ENCODE results near the gene CDK11A.
"Not testable (repeated sequence)": the region's sequence is repeated elsewhere in the genome, so short reads cannot be mapped to it uniquely, and the experiment has no call there.

CDK11A gene

DNA sequence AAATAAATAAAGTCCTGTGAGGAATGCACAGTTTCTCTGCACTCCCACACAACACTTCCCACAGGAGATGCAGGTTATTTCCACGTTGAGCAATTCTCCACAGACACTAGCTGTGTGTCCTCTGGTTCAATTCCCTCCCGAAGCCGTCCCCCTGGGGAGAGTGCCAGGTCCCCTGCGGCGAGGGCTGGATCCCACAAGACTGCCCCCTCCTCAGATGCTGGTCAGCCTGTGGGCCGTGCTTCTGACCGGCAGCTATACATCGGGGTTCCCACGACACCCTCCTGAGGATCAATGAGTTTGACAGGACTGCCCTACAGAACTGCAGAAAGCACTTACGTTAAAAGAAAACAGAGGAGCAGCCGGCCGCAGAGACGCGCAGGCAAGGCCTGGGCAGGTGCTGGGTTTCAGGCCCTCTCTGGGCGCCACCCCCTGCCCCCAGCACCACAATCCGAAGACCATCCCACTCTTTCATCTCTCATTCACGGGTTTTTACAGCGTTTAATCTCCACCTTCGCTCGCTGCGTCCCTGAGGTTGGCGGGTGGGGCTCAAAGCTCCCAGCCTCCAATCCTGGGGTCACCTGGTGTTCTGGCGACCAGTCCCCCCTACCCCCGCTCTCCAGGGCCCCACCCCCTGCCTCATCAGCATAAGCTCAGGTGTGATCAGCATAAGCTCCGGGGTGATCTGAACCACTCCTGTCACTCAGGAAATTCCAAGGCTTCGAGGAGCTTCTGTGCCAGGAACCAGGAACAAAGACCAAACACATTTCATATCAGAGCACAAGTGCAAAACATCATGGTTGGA, 40.9 kb downstream of the CDK11A start:
- no peak for DNase-seq

DNA sequence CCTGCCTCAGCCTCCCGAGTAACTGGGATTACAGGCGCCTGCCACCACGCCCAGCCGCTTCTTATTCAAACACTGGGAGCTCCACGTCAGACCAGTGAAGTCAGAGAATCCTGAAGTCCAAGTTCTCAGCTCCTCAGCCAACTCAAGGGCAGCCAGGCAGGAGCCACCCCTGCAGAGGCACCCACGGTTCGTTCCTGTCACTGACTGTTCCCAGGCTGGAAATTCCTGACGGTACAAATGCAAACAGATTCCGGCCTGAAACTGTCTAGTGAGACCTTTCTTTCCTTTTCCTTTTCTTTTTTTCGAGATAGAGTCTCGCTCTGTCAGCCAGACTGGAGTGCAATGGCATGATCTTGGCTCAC, 43.3 kb downstream of the CDK11A start:
- DNase-seq, result no peak

DNA sequence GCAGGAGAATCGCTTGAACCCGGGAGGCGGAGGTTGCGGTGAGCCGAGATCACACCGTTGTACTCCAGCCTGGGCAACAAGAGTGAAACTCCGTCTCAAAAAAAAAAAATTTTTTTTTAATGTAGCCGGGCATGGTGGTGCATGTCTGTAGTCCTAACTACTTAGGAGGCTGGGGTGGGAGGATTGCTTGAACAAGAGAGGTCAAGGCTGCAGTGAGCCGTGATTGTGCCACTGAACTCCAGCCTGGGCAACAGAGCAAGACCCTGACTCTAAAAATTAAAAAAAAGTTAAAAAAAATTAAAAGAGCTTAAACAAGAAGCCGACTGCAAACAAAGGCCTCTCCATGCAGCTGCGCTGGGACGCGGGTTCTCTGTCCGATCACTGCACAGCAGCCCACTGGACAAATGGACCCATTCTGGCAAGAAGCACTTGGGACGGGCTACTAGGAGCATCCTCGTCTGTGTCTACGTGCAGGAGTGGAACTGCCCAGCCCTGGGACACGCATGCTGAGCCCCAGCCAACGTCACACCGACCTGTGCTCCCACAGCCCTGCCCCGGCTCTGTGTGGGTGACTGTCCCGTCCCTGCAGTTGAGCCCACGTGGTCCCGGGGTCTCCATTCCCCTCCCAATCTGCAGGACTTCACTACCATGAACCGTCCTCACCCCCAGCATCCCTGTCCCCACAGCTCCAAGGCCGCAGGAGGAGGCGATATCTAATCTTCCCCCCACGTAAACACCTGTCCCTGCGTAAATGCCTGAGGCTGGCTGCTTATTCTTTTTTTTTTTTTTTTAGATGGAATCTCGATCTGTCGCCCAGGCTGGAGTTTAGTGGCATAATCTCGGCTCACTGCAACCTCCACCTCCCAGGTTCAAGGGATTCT, 43.9 kb downstream of the CDK11A start:
- DNase-seq, result no peak

DNA sequence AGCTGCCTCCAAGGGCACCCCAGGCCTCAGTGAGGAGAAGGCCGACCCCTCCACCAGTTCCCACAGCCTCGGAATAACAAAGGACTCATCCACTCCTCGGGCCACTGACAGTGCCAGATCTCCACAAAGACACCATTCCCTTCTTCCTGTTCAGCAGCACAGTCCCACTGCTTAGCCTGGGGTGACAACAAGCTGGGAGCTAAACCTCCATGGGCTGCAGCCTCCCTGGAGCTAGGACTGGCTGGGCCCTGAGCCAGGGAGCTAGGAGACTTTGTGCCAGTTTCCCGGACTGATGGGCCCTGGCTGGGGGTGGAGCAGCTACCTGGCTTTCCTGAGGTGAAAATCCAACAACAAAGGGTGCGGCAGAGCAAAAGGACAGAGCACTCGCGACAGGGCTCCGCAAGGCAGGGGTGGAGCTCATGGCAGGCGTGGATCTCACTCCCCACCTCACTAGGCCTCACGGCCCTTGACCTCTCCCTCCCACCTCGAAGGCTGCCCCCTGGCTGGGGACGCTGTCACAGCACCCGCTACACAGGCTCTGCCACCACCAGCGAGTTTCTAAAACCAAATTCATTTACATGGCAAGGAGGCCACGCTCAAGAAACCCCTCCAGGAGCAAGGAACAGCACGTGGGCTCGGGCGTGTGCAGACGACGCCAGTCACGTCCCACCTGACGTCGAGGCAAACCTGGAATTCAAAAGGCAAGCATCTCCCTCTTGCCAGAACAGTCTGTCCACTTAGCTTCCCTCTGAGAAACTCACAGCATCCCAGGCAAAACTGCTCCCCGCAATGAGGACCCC, 45.4 kb downstream of the CDK11A start:
- peak; percentile 25 for DNase-seq

DNA sequence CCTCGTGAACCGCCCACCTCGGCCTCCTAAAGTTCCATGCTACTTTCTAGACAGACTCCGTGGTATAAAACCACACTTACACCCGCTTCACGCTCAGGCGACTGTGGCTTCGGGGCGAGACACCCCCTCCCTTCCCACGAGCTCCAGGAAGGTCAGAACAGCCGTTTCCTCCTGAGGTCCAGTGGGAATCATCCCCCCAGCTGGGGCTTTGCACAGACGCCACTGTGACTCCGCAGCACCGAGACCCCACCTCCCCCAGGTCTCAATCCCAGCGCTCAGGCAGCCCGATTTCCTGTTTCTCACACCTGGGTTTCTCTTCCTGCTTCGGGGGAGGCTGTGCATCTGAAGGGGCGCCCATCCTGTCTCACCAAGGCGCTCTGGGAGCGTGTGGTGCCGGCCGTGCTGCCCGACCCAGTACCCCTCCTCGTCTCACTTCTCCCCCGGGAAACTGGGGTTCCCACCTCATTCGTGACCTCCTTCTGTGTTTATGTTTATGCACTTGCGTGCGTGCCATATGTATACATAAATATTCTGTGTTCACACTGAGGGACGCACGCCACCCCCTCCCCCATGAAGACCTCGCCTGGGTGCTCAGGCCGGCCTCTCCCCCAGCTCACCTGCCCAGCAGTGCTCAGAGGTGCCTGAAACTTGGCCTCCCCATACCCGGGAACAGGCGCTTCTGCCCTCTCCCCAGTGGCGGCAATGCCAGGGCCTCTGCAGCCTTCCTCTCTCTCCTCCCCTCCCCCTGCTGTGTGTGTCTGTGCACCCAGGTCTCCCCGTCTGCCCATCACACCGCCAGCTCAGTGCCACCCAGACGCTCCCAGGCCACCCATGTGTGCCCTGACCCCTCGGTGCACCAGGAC, 46.2 kb downstream of the CDK11A start:
- no peak for DNase-seq

DNA sequence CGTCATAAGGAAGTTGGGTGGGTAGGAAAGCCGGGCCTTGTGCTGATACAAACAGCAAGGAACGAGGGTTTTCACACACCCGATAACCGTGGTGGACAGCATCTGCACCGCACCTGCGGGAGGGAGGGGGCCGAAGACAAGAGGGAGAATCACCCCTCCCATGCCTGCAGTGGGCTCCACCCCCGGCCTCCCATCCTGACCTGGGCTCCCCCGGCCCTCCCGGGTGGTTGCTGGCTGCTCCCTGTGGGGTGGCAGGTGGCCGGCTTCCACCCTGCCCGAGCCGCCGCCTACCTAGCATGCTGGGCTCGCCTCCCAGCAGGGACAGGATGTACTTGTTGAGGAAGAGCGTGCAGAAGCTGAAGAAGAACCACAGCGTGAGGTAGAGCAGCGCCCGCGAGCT, 48.1 kb downstream of the CDK11A start:
- DNase-seq, result not testable (repeated sequence)

DNA sequence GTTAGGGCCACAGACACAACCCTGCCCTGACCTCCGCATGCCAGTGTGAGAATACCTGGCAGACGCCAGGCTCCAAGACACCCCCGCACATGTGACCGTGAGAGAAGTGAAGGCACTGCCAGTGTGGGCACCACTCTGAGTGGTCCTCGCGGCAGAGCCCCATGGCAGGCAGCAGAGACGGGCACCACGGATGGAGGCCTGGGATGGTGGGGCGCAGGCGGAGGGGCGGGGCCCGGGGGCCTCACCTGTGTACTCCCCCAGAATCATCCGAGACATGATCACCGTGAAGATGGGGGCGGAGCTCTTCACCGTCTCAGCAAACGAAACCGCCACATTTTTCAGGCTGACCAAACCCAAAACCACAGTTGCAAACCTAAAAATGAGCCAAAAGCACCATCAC, 48.9 kb downstream of the CDK11A start:
- DNase-seq, result not testable (repeated sequence)

DNA sequence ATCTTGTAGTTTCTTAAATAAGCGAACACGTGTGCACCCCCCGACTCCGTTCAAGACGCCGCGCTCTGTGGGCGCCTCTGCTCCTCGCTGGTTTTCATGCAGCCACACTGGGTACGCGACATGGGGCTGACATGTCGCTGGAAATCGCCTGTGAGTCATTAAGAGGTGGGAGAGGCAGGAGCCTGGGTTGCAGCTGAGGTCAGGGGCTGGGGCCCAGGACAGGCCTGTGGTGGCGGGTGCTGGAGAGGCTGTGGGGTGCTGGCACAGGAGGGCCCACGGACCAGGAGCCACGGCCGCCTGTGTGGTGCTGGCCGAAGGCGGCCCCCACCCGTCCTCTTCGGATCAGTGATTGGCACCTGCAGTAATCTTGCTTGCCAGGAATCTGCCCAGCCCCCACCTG, 49.4 kb downstream of the CDK11A start:
- DNase-seq, result not testable (repeated sequence)

DNA sequence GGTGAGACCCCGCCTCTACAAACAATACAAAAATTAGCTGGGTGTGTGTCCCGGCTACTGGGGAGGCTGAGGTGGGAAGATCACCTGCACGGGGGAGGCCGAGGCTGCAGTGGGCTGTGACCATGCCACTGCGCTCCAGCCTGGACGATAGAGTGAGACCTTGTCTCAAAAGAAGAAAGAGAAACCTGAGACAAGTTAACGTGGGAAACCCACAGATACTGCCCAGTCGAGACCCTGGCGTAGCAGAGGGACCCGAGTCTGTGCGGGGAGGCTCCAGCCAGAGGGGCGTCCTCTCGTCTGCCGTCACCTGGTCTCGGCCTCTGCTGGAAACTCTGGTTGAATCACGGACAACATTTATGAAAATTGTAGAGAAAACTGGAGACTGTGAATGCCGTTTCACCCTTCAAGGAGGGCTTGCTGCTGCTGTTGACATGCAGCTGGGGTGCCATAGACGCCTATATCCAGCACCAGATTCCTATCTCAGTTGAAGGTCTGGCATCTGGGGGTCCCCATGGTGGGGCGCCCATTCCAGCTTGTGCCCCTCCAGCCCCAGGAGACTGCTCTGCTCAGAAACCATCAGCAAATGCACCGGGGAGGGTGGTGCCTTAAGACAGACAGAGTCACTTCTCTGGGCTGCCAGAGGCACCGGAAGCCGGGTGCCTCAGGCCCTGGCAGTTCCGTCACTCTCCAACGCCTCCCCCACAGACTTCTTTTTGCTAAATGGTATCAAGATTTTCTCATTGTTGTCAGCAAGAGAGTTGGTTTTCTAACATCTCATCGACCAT, 51.8 kb downstream of the CDK11A start:
- no peak for DNase-seq

DNA sequence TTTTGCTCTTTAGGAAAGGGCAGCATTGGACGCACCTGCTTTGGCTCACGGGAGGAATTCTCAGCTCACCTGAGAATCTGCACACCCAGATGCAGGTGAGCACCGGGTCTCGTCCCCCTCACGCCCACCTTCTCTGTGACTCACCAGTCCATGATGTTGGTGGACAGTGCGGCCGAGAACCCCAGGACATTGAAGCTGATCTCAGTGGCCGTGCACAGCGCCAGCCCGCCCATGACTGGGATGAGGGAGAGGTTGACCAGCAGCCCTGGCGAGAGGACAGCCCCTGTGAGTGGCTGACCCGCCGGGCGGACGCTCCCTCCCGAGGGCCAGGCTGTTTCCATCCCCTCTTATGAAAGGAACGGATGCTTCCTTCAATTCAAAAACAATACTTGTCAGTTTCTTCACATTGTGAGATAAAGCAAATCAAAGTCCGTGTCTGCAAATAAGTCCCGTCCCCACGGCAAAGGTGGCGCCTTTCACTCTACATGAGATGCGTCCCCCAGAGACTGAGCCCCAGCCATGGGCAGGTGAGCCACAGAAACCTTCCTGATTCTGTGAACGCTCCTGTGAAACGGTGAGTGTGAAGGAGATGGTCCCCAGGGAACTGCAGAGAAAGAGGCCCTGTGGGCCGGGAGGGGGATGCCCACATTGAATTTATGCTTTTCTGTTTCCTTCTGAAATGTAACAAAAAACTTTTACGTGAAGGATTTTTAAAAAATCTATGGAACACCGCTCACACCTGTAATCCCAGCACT, 52.6 kb downstream of the CDK11A start:
- no peak for DNase-seq

DNA sequence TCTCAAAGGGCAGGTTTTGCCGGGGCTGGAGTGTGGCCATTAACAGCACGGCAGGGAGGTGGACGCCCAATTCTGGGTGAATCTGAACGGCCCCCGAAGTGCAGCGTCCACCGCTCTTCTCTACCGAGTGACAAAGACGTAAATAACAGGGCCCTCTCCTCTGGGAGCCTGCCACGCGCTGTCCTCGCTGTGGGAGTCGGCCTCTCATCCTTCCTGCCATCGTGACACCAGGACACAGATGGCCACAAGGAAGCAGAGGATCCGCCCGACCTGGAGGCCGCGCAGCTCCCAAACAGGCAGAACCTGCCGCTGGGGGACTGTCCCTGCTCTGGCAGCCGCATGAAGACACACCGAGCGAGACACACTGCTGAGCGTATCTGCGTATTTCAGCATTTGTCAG, 53.3 kb downstream of the CDK11A start:
- DNase-seq, result no peak

DNA sequence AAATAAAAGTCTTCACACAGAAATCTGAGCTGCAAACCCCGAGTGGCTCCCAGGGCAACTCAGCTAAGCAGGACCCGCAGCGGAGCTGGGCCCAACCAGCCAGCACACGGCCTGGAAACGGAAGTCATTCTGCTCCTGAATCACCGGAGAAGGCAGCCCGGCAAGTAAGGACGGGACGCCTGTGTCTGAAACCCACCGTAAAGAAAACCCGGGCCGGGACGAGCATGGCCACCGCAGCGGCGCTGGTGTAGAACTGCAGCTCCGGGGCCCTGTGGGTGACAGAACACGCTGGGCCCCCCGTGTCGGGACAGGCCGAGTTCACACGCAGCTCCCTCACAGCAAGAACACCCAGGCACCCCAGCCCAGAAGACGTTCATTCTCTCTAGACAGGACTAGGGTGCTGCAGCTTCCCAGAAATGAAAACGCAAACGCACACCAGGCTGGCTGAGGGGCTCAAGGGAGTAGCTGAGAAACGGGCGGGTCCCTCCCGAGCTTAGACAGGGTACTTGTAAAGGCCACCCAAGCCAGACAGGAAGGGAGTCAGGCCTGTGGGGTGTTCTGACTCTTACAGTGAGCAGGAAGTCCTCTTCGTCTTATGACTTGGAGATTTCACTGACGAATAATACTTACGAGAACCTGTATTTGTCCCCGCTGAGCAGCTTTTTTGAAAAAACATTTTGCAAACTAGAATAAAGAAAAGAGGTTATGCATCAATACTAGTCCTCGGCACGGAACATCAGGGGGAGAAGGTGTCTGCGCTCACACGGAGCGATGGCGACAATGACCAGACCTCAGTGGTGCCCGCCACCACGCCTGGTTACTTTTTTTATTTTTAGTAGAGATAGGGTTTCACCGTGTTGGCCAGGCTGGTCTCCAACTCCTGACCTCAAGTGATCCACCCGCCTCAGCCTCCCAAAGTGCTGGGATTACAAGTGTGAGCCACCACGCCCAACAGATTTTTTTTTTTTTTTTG, 54.4 kb downstream of the CDK11A start:
- no peak for DNase-seq

DNA sequence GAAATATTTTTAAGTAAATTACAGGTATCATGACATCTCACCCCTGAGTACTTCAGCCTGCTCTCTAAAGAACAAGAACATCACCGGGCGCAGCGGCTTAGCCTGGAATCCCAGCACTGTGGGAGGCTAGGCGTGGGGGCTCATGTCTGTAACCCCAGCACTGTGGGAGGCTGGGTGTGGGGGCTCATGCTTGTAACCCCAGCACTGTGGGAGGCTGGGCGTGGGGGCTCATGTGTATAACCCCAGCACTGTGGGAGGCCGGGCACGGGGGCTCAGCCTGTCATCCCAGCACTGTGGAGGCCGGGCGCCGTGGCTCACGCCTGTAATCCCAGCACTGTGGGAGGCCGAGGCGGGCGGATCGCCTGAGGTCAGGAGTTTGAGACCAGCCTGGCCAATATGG, 57.6 kb downstream of the CDK11A start:
- no peak for DNase-seq

DNA sequence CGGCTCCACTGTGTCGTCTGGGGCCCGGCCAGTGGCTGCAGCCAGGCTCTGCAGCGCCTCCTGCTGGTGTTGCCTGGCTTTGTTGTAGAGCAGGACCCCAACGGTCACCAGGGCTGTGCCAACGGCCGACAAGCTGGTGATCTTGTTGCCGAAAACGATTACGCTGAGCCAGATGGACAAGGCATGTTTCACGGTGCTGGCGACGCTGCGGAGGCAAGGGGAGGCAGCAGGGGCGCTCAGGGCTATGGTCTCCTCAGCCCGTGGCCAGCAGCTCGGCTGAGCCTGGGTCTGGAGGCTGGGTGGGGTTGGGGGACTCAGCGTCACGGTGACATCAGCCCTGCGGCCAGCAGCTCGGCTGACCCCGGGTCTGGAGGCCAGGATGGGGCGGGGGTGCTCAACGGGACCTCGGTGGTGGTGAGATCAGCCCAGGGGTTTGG, 58.3 kb downstream of the CDK11A start:
- peak; percentile 9 for DNase-seq

DNA sequence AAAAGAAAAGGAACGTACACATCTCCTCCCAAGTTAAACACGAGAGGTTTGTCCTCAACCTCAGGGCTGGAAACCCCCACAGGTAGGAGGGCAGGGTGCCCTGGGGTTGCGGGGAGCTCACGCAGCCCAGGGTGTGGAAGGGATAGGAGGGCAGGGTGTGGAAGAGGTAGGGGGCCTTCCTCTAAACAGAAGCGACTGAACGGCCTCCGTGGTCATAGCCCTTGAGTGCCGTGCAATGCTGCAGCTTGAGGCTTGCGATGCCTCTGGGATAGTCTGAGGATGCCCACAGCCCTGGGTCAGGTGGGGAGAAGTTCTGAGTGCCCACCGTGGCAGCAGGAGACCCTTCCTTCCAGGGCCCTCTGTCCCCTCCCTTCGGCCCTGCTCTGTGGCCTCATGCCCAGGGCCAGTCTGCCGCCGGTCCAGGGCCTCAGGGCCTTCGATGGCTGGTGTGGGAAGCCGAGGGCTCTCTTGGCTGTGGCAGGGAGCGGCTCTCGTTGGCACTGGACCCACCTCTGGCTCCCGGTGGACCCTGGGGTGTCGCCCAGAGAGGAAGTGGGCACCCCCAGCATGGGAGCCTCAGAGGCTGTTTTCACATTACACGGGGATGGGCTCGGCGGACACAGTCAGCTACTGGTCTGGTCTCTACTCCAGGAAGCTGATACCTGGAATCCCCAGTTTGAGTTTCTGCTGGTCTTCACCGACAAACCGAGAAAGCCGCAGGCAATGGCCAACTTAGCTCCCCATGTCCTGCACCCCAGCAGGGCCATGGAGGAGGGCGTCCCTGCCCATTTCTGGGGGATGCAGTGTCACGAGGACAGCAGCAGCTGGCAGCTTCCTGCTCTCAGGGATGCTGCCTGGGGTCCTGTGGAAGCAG, 59.0 kb downstream of the CDK11A start:
- DNase-seq, result no peak

DNA sequence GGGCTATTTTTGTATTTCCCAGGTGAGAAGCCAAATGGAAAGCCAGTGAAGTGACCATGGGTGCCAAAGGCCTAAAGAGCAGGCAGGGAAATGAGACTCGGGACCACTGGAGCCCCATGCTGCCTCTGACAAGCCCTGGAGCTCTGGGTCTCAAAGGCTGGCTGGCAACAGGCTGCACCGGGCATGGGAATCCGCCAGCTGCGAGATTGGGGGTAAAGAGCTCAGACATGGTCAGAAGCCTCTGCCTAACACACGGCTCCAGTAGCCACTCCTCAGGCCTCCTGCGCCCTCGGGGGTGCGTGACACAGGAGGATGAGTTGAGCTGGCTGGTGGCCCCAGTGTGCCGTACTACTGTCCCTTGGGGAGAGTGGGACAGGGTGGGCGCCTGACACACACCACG, 59.8 kb downstream of the CDK11A start:
- DNase-seq, result not testable (repeated sequence)

DNA sequence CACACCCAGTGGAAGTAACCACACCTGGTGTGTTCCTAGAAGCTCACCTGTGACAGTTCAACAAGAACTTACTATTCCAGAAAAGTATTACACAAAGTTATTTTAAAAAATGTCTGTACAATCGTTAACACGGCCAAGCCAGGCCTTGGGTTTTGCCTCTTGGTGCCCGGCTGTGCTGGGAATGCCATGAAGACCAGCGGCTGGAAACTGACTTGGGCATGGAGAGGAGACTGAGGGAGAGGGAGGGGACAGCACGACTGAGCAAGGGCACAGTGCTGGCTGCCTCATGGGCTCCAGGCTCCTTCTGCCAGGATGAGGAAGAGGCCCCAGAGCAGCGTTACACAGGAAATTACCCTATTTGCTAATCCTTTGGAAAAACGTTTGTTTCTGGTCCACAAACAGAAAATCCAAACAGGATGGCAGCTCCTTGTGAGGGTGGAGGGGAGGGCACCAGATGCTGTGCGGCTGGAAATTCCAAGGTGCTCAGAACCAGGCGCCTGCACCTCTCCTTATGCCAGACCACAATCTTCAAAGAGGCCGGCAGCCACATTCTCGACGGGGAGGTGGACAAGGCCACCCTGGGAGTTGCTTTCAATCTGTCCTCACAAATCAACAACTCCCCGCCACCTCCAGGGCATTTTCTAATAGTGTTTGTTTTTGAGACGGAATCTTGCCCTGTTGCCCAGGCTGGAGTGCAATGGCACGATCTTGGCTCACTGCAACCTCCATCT, 61.2 kb downstream of the CDK11A start:
- DNase-seq, result not testable (repeated sequence)

DNA sequence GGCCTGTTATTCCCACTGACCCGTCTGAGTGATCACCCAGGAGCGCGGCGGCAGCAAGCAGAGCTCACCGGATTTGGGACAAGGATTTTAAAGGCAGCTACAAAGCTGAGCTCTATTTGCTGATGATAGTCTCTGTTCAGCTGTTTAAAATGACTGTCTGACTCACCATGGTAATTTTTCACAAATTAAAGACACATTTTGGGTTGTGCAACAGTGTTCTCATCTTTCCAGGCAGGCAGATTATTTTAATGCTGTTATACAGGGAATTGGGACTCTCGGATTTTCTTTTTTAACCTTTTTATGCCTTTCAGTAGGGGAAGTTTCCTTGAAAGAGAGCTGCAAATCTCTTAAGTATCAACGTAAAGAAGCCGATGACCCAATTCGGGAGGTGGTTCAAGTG, 61.8 kb downstream of the CDK11A start:
- DNase-seq, result not testable (repeated sequence)

All from hematopoietic multipotent progenitor cell treated with erythropoietin and hydrocortisone succinate and interleukin-3 and kit ligand, for 8 days (in vitro differentiated cells).